ENCODE measurements around the gene ESYT3.
"Not testable (repeated sequence)": the region's sequence is repeated elsewhere in the genome, so short reads cannot be mapped to it uniquely, and the experiment has no call there.

Gene ESYT3

DNA sequence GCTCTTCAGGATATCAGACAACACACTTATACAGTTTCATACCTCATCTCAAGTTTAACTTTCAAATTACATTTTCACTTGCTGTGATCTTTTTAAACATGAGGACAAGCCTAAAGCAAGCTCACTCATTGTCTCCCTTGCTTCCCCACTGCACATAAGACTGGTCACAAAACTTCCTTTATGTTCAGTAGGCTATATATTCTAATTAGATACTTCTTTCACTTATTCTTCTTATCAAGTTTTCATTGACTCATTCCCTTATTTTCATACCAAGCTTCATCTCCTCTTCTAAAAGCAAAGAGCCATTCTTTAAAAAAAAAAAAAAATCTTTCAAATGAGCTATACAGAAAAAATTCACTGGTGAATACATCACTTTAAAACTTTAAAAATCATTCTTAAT, 62.6 kb downstream of the ESYT3 start:
- in situ Hi-C loops (cut with HindIII; ENCODE audit: low pct_unique_long_range_greater_than_20kb, low sequenced_read_pairs): no loop called here
- TF ChIP-seq JUND (IDR thresholded peaks at IDR 0.05; ENCODE audit: low read depth): no peak
- DNase-seq (ENCODE audit: low read depth in 1 of 2, low spot score in 1 of 2): no peak

DNA sequence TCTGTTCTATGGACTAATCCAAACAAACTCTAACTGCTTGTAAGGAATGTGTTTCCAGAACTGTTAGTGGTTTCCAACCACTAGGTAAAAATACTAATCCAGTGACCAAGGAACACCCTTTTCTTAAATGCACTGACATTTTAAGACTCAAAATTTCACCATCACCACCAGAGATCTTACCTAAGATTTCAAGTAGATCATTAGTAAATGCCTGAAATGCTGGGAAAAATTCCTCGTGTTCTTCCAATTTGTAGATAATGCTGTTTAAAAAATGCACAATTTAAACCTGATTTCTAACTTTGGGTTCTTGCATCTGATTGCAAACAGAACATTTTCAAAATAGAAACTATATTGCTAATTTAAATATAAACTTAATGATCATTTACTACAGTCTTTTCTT, 63.4 kb downstream of the ESYT3 start:
- in situ Hi-C loops (cut with HindIII; ENCODE audit: low pct_unique_long_range_greater_than_20kb, low sequenced_read_pairs): no loop called here
- TF ChIP-seq JUND (IDR thresholded peaks at IDR 0.05; ENCODE audit: low read depth): no peak
- no peak for DNase-seq (ENCODE audit: low read depth in 1 of 2, low spot score in 1 of 2)

DNA sequence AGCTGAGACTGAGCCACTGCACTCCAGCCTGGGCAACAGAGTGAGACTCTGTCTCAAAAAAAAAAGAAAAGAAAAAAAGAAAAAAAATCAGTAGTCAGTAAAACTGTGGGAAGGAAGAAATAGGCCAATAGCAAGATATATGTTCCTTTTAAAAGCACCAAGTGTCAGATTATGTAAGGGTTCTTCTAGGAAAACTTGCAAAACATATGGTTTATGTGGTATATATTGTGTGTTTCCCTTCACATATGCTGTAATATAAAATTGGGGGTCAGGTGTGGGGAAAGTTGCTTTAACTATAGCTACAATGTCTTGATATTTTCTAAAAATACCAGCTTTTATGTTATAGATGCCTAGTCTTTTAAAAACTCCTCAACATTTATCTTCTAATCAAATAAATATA, 64.6 kb downstream of the ESYT3 start:
- in situ Hi-C loops (cut with HindIII; ENCODE audit: low pct_unique_long_range_greater_than_20kb, low sequenced_read_pairs): no loop called here
- TF ChIP-seq JUND (IDR thresholded peaks at IDR 0.05; ENCODE audit: low read depth): no peak
- DNase-seq (ENCODE audit: low read depth in 1 of 2, low spot score in 1 of 2): no peak

DNA sequence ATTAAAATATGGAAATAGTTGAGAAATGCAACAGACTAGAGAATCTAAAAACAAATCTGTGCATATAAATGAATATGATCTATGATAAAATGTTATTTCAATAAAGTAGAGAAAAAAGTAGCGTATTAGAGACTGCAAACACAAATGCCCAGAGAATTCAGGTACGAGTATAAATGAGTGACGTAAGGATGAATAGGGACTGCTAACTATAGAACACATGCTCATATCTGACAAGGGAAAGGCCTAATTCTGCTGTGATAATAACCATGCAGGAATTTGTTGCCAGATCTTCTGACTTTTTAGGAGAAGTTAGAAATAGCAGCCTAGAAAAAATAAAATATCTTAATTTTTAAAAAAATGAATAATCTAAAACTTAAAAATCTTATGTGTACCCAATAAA, 73.1 kb downstream of the ESYT3 start:
- TF ChIP-seq JUND (IDR thresholded peaks at IDR 0.05; ENCODE audit: low read depth): no peak
- DNase-seq (ENCODE audit: low read depth in 1 of 2, low spot score in 1 of 2): no peak
- in situ Hi-C loops (cut with HindIII; ENCODE audit: low pct_unique_long_range_greater_than_20kb, low sequenced_read_pairs): no loop called here

DNA sequence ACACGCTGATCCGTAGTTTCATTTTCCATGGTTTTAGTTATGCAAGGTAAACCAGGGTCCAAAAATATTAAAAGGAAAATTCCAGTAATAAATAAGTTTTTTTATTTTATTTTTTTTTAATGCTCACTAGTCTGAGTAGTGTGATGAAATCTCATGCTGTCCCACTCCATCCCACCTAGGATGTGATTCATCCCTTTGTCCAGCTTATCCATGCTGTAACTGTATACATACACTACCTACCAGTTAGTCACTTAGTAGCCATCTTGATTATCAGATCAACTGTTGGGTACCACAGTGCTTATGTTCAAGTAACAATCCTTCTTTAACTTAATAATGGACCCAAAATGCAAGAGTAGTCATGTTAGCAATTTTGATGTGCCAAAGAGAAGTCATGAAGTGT, 75.2 kb downstream of the ESYT3 start:
- in situ Hi-C loops (cut with HindIII; ENCODE audit: low pct_unique_long_range_greater_than_20kb, low sequenced_read_pairs): no loop called here
- DNase-seq (ENCODE audit: low read depth in 1 of 2, low spot score in 1 of 2): no peak
- no peak for TF ChIP-seq JUND (IDR thresholded peaks at IDR 0.05; ENCODE audit: low read depth)

DNA sequence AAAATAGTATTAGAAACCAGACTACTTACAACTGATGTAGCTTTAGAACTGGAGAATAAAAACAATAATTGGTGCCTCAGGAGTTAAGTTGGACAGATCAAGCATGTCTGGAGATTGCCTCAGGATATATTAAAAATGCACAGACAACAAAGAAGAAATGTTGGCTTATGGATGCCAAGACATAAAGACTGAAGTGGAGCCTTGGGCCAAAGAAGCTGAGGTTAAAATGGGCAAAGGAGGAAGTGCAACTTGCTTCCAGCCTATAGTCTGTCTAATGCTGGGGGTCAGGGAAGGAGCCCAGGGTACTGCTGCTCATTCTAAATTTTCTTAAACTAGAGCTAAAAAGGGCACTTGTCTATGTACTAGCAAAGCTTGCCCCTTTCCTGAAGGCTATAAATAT, 77.5 kb downstream of the ESYT3 start:
- in situ Hi-C loops (cut with HindIII; ENCODE audit: low pct_unique_long_range_greater_than_20kb, low sequenced_read_pairs): no loop called here
- peak in 1 of 2 experiments; percentile 26 for DNase-seq (ENCODE audit: low read depth in 1 of 2, low spot score in 1 of 2)
- TF ChIP-seq JUND (IDR thresholded peaks at IDR 0.05; ENCODE audit: low read depth): no peak

DNA sequence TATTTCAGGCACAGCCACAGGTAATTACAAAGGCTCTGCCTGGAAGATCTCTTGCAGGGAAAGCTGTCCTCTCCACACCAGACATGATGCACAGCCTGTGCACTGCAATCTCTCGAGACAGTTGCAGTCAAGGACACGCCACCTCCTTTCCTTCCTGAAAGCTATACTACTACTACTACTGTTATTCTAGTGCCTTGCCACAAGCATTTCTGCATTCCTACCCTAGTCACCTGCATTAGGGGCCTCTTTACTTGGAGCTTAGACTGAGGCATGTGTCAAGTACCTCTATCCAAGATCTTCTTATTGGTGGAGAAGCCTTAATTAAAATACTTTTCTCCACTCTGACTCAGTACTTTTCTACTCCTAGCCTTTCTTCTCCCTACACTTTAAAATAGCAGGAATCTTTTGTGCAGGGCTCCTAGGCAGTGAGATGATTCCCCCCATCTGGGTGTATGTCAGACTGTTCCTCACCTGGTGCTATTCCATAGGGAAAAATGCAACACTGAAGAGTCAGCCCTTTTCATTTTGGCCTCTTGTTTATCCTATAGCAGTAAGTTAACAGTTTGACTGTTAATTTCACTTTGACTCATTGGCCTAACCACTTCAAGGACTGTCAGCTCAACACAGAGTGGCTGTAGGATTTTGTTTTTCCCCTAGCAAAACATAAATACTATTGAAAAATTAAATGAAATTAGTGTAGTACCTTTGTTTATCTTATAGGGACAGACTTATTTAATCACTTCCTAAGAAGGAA, 78.9 kb downstream of the ESYT3 start:
- in situ Hi-C loops (cut with HindIII; ENCODE audit: low pct_unique_long_range_greater_than_20kb, low sequenced_read_pairs): no loop called here
- no peak for TF ChIP-seq JUND (IDR thresholded peaks at IDR 0.05; ENCODE audit: low read depth)
- peak; percentile 18 to 37 for DNase-seq (ENCODE audit: low read depth in 1 of 2, low spot score in 1 of 2)

DNA sequence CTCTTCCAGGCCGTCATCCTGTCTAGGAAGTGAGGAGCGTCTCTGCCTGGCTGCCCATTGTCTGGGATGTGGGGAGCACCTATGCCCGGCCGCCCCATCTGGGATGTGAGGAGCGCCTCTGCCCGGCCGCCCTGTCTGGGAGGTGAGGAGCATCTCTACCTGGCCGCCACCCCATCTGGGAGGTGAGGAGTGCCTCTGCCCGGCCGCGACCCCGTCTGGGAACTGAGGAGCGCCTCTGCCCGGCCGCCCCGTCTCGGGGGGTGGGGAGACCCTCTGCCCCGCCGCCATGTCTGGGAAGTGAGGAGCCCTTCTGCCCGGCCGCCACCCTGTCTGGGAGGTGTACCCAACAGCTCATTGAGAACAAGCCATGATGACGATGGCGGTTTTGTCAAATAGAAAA, 87.0 kb downstream of the ESYT3 start:
- DNase-seq (ENCODE audit: low read depth in 1 of 2, low spot score in 1 of 2); in situ Hi-C loops (cut with HindIII; ENCODE audit: low pct_unique_long_range_greater_than_20kb, low sequenced_read_pairs): not testable (repeated sequence)
